Retina (tissue), 1 donor: ENCODE results near the gene AHSP.
"Not testable (repeated sequence)": the region's sequence is repeated elsewhere in the genome, so short reads cannot be mapped to it uniquely, and the experiment has no call there.

Experiments
- DNase-seq: peaks from one replicate; pipeline ENCODE4 v3.0.0-alpha.2; 2016

Gene AHSP

DNA sequence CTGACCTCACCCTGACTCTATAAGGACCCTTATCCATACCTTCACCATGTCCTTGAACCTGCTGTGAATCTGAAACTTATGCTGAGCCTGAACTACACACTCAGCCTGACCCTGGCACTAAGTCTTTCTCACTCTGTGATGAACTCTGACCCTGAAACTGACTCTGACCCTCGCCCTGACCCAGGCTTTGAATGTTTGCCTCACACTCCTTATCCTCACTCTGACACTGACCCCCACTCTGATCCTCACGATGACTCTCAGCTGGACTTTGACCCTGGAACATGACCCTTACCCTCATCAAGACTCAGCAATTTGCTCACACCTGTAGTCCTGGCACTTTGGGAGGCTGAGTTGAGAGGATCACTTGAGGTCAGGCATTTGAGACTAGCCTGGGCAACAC, 4.4 kb downstream of the AHSP start:
- no peak for DNase-seq

DNA sequence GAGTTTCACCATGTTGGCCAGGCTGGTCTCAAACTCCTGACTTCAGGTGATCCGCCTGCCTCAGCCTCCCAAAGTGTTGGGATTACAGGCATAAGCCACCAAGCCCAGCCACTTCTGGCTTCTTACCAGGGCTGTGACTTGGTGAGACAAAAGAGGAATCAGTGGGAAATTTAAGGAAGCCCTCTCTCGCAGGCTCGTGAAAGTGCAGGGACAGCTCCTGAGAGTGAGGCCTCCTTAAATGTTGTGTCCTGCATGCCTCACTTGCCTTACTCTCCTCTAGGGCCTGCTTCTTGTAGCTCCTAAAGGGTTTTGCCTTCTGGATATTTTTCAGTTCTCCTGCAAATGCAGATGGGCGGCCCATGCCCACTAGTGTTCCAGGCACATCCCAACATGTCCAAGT, 5.2 kb downstream of the AHSP start:
- no peak for DNase-seq

DNA sequence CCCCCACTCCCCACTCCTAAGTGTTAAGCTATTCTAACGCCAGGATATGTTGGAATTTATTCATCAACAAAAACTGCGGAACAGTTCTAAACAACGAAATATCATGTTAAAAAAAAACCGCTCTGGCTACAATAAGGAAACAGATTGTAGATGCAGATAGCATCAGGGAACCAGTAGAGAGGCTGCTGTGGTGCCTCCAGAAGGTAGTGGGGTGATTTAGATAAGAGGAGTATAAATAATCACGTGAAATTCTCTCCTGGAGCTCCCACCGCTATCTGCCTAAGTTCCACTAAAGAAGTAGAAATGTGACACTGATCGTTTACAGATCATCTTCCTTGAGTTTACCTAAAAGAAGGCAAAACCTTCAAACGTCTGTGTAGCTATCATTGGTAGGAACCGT, 8.0 kb downstream of the AHSP start:
- DNase-seq: no peak

DNA sequence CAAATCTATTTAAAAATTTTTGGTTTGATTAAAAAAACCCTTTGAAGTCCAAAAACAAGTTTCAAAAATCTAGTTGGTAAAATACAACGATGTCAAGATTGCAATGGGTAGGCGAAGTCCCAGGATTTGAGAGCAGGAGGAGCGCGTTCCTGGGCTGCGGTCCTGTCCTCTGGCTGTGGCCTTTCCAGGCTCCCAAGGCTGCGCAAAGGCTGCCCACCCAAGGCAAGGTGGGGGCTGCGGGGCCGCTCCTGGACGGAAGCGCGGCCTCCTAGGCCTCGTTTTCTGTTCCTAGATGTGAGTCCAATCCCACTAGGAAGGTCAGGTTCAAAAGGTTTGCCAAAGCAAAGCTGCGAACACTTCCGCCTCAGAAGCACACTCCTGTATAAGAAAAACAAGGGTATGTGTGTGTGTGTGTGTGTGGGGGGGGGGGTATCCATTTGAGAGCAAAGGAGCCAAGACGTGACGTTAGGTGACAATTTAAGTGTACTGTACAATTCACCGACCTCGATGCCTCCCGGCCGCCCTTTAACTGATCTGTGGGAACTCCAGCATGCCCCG, 9.2 kb downstream of the AHSP start:
- peak; percentile 69 for DNase-seq

DNA sequence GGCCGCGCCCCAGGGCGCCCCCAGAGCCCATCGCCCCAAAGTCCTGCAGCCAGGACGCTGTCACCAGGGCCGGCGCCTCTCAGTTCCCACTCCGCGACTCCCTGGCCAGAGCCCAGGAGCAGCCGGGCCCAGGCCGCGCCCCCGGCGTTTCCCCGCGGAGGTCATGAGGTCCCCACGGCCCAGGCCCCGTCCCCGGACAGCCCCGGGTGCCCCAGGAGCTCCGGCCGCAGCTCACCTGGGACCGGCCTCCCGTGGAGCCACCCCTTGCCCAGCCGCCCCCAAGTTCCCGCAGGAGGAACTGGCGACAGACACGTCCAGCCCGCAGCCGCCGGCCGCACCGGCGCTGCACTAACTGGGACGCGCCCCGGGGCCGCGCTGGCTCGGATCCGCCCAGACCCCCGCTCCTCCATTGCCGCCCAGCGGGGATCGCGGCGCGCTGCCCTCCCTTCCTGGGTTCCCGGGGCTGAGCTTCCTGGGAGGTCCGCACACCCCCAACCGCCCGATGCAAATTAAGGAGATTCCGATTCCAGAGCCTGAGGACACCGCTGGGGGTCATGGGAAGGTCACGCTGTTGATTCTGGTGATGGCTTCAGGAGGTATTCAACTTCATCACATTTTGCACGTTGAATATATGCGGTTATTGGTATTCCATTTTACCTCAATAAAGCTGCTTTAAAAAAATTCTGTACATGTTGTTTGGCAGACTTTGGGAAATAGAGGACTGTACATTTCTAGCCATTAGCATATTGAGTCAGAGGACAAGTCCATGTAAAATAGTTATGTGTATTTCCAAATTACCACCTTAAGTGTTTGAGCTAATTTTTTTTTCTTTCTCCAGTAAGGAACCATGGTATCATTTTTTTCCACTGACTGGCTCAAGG, 9.9 kb downstream of the AHSP start:
- DNase-seq: peak; percentile 79

DNA sequence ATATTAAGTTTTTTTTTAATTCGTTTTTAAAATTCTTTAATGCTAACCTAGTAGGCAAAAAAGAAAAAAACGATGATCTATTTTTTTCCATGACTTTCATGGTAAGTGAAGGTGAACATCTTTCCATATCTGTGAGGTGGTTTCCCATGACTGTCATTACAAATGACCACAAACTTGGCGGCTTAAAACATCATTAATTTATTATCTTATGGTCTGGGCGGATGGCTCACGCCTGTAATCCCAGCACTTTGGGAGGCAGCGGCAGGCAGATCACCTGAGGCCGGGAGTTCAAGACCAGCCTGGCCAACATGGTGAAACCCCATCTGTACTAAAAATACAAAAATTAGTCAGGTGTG, 10.5 kb downstream of the AHSP start:
- DNase-seq: not testable (repeated sequence)

DNA sequence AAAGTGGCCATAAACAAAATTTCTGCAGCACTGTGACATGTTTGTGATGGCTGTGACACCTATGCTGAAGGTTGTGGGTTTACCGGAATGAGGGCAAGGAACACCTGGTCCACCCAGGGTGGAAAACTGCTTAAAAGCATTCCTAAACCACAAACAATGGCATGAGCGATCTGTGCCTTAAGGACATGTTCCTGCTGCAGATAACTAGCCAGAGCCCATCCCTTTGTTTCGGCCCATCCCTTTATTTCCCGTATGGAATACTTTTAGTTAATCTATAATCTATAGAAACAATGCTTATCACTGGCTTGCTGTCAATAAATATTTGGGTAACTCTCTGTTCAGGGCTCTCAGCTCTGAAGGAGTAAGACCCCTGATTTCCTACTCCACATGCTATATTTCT, 12.1 kb downstream of the AHSP start:
- not testable (repeated sequence) for DNase-seq

DNA sequence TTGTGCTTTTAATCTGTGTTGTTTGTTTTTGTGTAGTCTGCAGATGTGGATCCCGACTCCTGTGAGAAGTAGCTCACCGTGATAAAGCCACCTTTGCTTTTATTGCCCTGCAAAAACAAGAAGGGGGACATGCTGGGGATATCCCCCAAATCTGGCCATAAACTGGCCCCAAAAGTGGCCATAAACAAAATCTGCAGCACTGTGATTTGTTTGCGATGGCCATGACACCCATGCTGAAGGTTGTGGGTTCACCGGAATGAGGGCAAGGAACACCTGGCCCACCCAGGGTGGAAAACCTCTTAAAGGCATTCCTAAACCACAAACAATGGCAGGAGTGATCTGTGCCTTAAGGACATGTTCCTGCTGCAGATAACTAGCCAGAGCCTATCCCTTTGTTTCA, 15.1 kb downstream of the AHSP start:
- DNase-seq: no peak

DNA sequence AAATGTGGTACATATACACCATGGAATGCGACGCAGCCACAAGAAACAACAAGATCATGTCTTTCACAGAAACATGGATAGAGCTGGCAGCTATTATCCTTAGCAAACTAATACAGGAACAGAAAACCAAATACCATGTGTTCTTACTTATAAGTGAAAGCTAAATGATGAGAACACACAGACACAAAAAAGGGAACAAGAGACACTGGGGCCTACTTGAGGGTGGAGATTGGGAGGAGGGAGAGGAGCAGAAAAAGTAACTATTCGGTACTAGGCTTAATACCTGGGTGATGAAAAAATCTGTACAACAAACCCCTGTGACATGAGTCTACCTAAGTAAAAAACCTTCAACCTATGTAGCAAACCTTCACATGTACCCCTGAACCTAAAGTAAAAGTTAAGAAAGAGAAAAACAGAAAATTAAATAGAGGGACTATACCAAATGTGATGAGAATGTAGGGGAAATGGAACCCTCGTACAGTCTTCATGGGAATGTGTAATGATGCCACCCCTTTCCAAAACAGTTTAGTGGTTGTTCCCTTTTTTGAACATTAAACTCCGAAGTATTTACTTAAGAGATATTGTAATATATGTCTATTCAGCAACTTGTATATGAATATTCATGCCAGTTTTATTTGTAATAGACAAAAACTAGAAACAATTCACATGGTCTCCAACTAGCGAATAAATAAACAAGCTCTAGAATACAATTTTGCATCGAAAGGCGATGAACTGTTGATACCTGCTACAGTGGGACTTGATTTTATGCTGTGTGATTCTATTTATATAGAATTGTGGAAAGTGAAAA, 33.9 kb downstream of the AHSP start:
- DNase-seq: no peak

DNA sequence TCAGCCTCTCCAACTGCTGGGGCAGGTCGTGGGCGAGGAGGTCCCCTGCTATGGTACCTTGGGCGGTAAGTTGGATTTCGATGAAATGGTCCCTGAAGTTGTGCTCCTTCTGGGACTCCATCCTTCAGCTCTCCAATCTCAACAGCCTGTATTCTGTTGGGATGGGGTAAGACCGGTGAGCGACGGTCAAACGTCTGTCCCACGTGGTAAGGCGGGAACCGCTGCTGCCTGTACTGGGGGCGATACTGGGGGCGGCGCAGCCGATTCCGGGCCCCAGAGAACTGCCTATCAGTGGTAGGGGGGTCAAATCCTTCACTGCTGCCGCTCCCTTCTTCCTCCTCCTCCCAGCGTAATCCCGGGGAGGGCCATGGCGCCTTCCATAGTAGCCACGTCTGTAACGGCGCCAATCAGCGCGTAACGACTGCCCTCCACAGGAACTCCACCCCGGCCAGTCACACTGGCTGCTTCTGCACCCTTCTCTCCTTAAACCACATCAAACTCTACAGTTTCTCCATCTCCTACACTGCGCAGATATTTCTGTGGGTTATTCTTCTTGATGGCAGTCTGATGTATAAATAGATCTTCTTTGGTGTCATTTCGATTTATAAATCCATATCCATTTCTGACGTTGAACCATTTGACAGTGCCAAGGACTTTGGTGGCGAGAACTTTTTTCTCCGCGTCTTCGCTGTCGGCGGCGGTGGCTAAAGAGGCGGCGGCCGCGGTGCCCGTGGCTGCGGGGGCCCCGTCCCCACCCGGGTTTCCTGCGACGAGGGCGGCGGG, 41.1 kb downstream of the AHSP start:
- DNase-seq: peak; percentile 67

DNA sequence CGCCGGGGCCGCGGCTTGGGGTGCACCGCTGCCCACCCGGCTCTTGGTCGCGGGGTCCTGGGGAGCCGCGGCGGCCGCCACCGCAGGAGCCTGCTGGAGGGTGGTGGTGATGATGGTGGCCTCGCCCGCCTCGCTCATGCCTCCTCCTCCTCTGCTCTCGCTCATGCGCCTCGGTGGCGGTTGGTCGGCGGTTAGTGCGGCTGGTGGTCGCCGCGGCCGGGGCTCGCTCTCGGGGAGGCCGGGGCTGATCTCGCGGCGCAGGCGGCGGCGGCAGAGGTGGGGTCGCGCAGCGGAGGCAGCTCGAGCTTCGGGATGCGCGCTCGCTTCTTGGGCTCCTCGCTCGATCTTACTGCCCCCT, 41.6 kb downstream of the AHSP start:
- peak; percentile 55 for DNase-seq

DNA sequence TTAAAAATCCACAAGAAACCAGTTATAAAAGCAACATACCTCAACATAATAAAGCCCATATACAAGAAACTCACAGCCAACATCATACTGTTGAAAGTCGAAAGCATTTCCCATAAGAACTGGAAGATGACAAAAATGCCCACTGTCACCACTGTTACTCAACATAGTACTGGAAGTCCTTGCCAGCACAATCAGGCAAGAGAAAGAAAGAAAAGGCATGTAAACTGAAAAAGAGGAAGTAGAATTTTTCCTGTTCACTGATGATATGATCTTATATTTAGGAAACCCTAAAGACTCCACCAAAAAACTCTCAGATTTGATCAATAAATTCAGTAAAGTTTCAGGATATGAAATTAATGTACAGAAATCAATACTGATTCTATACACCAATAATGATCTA, 45.1 kb downstream of the AHSP start:
- DNase-seq: no peak

DNA sequence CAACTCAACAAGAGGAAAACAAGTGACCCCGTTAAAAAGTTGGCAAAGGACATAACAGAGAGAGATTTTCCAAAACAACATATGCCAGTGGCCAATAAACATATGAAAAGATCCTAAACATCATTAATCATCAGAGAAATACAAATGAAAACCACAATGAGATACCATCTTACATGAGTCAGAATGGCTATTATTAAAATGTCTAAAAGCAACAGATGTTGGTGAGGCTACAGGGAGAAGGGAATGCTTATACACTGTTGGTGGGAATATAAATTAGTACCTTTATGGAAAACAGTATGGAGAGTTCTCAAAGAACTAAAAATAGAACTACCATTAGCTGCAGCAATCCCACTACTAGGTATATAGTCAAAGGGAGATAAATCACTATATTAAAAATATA, 46.5 kb downstream of the AHSP start:
- not testable (repeated sequence) for DNase-seq

DNA sequence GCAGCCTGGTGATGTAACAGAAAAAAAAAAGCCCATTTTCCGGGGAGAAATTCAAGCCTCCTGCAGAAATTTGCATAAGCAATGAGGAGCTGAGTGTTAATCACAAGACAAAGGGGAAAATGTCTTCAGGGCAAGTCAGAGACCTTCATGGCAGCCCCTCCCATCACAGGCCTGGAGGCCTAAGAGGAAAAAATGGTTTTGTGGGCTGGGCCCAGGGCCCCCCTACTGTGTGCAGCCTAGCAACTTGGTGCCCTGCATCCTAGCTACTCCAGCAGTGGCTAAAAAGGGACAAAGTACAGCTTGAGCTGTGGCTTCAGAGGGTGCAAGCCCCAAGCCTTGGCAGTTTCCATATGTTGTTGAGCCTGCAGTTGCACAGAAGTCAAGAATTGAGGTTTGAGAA, 49.7 kb downstream of the AHSP start:
- no peak for DNase-seq
